Measurements from ENCODE around the gene IMPDH2.
A peak's percentile ranks its signal among the peaks of the same experiment; 100 is the strongest.

The IMPDH2 gene

DNA sequence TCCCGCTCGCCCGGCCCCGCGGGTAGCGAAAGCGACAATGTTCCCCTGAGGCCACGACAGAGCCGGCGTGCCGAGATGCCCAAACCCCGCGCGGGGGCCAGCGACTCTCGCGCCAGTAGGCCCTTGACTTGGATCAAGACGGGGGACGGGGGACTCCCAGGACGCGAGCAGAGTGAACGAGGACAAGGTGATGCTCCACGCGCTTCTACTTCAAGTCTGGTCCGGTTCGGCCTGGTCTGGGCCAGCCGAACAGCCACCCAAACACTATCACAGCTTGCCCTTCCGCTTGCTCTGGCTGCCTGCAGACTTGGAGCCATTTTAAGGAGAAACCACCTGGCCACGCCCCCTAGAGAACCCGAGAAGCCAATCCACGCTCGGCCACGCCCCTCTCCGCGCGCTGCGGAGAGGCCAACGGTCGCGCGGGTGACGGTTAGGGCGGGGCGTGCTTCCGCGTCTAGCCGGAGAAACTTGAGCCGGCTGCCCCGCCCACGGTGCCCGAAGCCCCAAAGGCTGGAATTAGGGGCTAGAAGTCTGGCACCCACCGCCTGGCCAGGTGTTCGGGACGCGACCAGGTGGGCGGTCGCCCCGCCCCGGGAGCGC, 7.9 kb downstream of the IMPDH2 start (continued):
- TF ChIP-seq ZBTB21 (tag by site-specific recombination; IDR thresholded peaks at IDR 0.05), result no peak
- peak; percentile 12; the same call in 1 of the 2 replicates for TF ChIP-seq ZNF341 (tag by site-specific recombination; IDR thresholded peaks at IDR 0.05; ENCODE audit: low read depth)
- no peak for TF ChIP-seq BCL11B (tag by site-specific recombination; IDR thresholded peaks at IDR 0.05; ENCODE audit: low read depth)
- peak; percentile 60; the same call in 1 of the 2 replicates for TF ChIP-seq ZXDB (tag by site-specific recombination; IDR thresholded peaks at IDR 0.05)
- TF ChIP-seq, protein P1, sequence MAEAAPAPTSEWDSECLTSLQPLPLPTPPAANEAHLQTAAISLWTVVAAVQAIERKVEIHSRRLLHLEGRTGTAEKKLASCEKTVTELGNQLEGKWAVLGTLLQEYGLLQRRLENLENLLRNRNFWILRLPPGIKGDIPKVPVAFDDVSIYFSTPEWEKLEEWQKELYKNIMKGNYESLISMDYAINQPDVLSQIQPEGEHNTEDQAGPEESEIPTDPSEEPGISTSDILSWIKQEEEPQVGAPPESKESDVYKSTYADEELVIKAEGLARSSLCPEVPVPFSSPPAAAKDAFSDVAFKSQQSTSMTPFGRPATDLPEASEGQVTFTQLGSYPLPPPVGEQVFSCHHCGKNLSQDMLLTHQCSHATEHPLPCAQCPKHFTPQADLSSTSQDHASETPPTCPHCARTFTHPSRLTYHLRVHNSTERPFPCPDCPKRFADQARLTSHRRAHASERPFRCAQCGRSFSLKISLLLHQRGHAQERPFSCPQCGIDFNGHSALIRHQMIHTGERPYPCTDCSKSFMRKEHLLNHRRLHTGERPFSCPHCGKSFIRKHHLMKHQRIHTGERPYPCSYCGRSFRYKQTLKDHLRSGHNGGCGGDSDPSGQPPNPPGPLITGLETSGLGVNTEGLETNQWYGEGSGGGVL (tag by site-specific recombination; IDR thresholded peaks at IDR 0.05), result no peak
- TF ChIP-seq, protein P2, sequence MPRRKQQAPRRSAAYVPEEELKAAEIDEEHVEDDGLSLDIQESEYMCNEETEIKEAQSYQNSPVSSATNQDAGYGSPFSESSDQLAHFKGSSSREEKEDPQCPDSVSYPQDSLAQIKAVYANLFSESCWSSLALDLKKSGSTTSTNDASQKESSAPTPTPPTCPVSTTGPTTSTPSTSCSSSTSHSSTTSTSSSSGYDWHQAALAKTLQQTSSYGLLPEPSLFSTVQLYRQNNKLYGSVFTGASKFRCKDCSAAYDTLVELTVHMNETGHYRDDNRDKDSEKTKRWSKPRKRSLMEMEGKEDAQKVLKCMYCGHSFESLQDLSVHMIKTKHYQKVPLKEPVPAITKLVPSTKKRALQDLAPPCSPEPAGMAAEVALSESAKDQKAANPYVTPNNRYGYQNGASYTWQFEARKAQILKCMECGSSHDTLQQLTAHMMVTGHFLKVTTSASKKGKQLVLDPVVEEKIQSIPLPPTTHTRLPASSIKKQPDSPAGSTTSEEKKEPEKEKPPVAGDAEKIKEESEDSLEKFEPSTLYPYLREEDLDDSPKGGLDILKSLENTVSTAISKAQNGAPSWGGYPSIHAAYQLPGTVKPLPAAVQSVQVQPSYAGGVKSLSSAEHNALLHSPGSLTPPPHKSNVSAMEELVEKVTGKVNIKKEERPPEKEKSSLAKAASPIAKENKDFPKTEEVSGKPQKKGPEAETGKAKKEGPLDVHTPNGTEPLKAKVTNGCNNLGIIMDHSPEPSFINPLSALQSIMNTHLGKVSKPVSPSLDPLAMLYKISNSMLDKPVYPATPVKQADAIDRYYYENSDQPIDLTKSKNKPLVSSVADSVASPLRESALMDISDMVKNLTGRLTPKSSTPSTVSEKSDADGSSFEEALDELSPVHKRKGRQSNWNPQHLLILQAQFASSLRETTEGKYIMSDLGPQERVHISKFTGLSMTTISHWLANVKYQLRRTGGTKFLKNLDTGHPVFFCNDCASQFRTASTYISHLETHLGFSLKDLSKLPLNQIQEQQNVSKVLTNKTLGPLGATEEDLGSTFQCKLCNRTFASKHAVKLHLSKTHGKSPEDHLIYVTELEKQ (tag by site-specific recombination; IDR thresholded peaks at IDR 0.05; ENCODE audit: borderline replicate concordance), result peak; percentile 17; the same call in 1 of the 2 replicates
- no peak for TF ChIP-seq ZNF624 (tag by site-specific recombination; IDR thresholded peaks at IDR 0.05)
- no peak for TF ChIP-seq ZNF664 (tag by site-specific recombination; IDR thresholded peaks at IDR 0.05)
- peak; percentile 78 for TF ChIP-seq SP2 (tag by site-specific recombination; IDR thresholded peaks at IDR 0.05)
- peak; percentile 48; the same call in 1 of the 2 replicates for TF ChIP-seq GLI4 (tag by site-specific recombination; IDR thresholded peaks at IDR 0.05)
- TF ChIP-seq, protein P3, sequence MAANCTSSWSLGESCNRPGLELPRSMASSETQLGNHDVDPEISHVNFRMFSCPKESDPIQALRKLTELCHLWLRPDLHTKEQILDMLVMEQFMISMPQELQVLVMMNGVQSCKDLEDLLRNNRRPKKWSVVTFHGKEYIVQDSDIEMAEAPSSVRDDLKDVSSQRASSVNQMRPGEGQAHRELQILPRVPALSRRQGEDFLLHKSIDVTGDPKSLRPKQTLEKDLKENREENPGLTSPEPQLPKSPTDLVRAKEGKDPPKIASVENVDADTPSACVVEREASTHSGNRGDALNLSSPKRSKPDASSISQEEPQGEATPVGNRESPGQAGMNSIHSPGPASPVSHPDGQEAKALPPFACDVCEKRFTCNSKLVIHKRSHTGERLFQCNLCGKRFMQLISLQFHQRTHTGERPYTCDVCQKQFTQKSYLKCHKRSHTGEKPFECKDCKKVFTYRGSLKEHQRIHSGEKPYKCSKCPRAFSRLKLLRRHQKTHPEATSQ (tag by site-specific recombination; IDR thresholded peaks at IDR 0.05), result no peak
- TF ChIP-seq ZNF16 (tag by site-specific recombination; IDR thresholded peaks at IDR 0.05; ENCODE audit: low read depth), result no peak
- no peak for TF ChIP-seq ZNF211 (tag by site-specific recombination; IDR thresholded peaks at IDR 0.05; ENCODE audit: low read depth)
- no peak for TF ChIP-seq ZNF174 (tag by site-specific recombination; IDR thresholded peaks at IDR 0.05)
- TF ChIP-seq ZNF529 (tag by site-specific recombination; IDR thresholded peaks at IDR 0.05; ENCODE audit: insufficient replicate concordance), result no peak
- TF ChIP-seq REPIN1 (tag by site-specific recombination; IDR thresholded peaks at IDR 0.05; ENCODE audit: low read depth), result no peak
- TF ChIP-seq, protein P4, sequence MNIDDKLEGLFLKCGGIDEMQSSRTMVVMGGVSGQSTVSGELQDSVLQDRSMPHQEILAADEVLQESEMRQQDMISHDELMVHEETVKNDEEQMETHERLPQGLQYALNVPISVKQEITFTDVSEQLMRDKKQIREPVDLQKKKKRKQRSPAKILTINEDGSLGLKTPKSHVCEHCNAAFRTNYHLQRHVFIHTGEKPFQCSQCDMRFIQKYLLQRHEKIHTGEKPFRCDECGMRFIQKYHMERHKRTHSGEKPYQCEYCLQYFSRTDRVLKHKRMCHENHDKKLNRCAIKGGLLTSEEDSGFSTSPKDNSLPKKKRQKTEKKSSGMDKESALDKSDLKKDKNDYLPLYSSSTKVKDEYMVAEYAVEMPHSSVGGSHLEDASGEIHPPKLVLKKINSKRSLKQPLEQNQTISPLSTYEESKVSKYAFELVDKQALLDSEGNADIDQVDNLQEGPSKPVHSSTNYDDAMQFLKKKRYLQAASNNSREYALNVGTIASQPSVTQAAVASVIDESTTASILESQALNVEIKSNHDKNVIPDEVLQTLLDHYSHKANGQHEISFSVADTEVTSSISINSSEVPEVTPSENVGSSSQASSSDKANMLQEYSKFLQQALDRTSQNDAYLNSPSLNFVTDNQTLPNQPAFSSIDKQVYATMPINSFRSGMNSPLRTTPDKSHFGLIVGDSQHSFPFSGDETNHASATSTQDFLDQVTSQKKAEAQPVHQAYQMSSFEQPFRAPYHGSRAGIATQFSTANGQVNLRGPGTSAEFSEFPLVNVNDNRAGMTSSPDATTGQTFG (tag by site-specific recombination; IDR thresholded peaks at IDR 0.05; ENCODE audit: borderline replicate concordance), result no peak
- peak; percentile 84; the same call in 1 of the 2 replicates for TF ChIP-seq KLF10 (tag by site-specific recombination; IDR thresholded peaks at IDR 0.05)
- TF ChIP-seq, protein P5, sequence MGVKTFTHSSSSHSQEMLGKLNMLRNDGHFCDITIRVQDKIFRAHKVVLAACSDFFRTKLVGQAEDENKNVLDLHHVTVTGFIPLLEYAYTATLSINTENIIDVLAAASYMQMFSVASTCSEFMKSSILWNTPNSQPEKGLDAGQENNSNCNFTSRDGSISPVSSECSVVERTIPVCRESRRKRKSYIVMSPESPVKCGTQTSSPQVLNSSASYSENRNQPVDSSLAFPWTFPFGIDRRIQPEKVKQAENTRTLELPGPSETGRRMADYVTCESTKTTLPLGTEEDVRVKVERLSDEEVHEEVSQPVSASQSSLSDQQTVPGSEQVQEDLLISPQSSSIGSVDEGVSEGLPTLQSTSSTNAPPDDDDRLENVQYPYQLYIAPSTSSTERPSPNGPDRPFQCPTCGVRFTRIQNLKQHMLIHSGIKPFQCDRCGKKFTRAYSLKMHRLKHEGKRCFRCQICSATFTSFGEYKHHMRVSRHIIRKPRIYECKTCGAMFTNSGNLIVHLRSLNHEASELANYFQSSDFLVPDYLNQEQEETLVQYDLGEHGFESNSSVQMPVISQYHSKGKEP (tag by site-specific recombination; IDR thresholded peaks at IDR 0.05), result no peak
- TF ChIP-seq ZNF768 (tag by site-specific recombination; IDR thresholded peaks at IDR 0.05), result no peak
- TF ChIP-seq ZNF324 (tag by site-specific recombination; IDR thresholded peaks at IDR 0.05), result no peak
- TF ChIP-seq, protein P6, sequence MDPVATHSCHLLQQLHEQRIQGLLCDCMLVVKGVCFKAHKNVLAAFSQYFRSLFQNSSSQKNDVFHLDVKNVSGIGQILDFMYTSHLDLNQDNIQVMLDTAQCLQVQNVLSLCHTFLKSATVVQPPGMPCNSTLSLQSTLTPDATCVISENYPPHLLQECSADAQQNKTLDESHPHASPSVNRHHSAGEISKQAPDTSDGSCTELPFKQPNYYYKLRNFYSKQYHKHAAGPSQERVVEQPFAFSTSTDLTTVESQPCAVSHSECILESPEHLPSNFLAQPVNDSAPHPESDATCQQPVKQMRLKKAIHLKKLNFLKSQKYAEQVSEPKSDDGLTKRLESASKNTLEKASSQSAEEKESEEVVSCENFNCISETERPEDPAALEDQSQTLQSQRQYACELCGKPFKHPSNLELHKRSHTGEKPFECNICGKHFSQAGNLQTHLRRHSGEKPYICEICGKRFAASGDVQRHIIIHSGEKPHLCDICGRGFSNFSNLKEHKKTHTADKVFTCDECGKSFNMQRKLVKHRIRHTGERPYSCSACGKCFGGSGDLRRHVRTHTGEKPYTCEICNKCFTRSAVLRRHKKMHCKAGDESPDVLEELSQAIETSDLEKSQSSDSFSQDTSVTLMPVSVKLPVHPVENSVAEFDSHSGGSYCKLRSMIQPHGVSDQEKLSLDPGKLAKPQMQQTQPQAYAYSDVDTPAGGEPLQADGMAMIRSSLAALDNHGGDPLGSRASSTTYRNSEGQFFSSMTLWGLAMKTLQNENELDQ (tag by site-specific recombination; IDR thresholded peaks at IDR 0.05; ENCODE audit: low read depth), result no peak
- TF ChIP-seq OVOL3 (tag by site-specific recombination; IDR thresholded peaks at IDR 0.05), result no peak
- TF ChIP-seq ZNF596 (tag by site-specific recombination; IDR thresholded peaks at IDR 0.05), result no peak

Data from HEK293 (cell line).